ENCODE results near the gene TRAPPC14. TPM values are rescaled to one million over a fixed set of nuclear protein-coding genes. Genes with fewer than 3 reads are reported as not detected.

The TRAPPC14 gene
- polyA plus RNA-seq, 1 donor, result 23.8 TPM

DNA sequence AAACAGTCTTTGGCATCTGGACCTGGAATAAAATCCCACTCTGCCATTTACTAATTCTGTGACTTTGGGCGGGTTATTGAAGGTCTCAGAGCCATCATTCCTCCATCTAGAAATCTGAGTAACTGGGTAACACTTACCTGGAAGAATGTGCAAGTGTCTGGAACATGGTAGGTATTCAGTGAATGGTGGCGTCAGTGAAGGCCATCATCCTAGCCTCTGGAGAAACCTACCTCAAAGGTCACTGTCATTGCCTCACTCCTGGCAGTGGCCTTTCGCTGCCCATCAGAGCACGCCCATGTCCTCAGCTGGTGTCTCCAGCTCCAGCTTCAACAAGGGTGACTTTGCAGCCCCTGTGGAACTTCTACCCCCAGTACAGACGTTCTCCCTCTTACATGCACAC, 5.3 kb upstream of the TRAPPC14 start:
- Histone ChIP-seq H3K9me3 (ENCODE audit: control insufficient read depth, low read depth, low read length) (no peaks in the 10 kb centered on the region), H3K36me3 (ENCODE audit: control insufficient read depth, insufficient read depth, low read length) (no peaks in the 10 kb centered on the region), H3K4me3 (ENCODE audit: low read length) (no peak overlapping the region), H3K27me3 (ENCODE audit: control insufficient read depth, insufficient read depth, low read length) (peaks cover 8% of the 10 kb centered on the region), H3K27ac (ENCODE audit: low read length) (no peak overlapping the region), H3K4me1 (ENCODE audit: control insufficient read depth, insufficient read depth, low read length) (peaks cover 32% of the 10 kb centered on the region)
- no CpG with 5 or more reads among the region's 5 CpGs for WGBS (ENCODE audit: insufficient coverage, low lambda C conversion rate)
- no peak for DNase-seq

DNA sequence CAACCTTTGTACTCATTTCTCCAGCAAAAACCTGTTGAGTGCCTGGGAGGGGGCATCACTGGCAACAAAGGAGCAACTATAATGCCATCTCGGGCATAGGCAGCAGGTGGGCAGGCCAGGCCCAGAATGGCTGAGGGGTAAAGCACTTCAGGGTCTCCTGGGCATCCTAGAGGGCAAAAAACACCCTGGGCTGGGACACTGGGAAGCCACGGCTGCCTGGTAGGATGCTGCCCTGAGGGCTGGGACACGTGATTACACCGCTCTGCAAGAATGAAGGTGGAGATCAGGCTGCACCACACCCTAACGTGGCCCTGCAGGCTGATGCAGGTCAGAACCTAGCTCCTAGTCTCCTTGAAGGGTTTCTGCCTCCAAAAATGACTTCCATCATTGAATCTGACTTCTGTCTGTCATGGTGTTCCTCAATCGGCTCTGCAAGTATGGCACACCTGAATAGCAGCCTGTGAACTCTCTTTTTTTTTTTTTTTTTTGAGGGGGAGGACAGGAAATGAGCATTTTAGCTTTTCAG, 4.5 kb upstream of the TRAPPC14 start:
- peak overlapping the region; percentile 52 for H3K27ac ChIP-seq (ENCODE audit: low read length)
- WGBS (ENCODE audit: insufficient coverage, low lambda C conversion rate), result no CpG with 5 or more reads among the region's 6 CpGs
- no peaks in the 10 kb centered on the region for H3K9me3 ChIP-seq (ENCODE audit: control insufficient read depth, low read depth, low read length)
- peak; percentile 64 to 81 for DNase-seq
- no peak overlapping the region for H3K4me3 ChIP-seq (ENCODE audit: low read length)
- peaks cover 6% of the 10 kb centered on the region for H3K27me3 ChIP-seq (ENCODE audit: control insufficient read depth, insufficient read depth, low read length)
- peaks cover 25% of the 10 kb centered on the region for H3K4me1 ChIP-seq (ENCODE audit: control insufficient read depth, insufficient read depth, low read length)
- no peaks in the 10 kb centered on the region for H3K36me3 ChIP-seq (ENCODE audit: control insufficient read depth, insufficient read depth, low read length)

DNA sequence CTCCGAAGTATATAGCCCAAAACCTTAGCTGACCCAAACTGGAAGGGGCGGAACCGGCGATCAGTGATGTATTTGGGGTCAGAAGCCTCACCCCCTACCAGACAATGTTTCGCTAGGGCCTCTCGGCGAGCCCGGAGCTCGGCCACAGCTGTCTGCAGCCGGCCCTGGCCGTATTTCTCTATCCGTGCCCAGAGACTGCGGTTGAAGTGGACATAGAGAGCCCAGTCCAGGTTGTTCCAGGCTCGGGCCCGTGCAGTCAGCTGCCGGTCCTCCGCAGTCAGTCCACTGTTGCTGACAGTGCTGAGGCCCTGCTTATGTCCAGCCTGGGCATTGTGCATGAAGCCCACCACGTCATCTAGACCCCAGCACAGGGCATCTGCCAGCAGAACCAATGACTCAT, 1.5 kb upstream of the TRAPPC14 start:
- H3K27ac ChIP-seq (ENCODE audit: low read length), result no peak overlapping the region
- no peak overlapping the region for H3K4me3 ChIP-seq (ENCODE audit: low read length)
- H3K36me3 ChIP-seq (ENCODE audit: control insufficient read depth, insufficient read depth, low read length), result peaks cover 23% of the 10 kb centered on the region
- no peaks in the 10 kb centered on the region for H3K27me3 ChIP-seq (ENCODE audit: control insufficient read depth, insufficient read depth, low read length)
- no peak for DNase-seq
- no CpG with 5 or more reads among the region's 18 CpGs for WGBS (ENCODE audit: insufficient coverage, low lambda C conversion rate)
- no peaks in the 10 kb centered on the region for H3K9me3 ChIP-seq (ENCODE audit: control insufficient read depth, low read depth, low read length)
- H3K4me1 ChIP-seq (ENCODE audit: control insufficient read depth, insufficient read depth, low read length), result peaks cover 32% of the 10 kb centered on the region

DNA sequence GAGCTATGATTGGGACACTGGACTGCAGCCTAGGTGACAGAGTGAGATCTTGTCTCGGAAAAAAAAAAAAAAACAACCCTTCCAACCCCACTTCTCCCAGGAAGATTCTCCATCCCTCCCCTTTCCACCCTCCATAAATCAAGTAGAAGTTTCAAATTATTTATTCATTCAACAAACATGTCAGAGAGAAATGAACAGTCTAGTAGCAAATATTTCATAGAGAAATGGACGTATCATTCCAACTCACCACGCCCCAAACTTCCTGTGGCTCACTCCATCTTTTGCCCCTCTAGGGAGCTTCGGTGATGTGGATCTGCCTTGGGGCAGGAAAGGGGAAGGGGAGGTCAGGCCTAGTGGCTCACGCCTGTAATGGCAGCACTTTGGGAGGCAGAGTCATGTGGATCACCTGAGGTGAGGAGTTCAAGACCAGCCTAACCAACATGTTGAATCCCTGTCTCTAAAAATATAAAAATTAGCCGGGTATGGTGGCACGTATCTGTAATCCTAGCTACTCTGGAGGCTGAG, 638 bp upstream of the TRAPPC14 start:
- Histone ChIP-seq H3K36me3 (ENCODE audit: control insufficient read depth, insufficient read depth, low read length) (peaks cover 27% of the 10 kb centered on the region), H3K27me3 (ENCODE audit: control insufficient read depth, insufficient read depth, low read length) (no peaks in the 10 kb centered on the region), H3K4me1 (ENCODE audit: control insufficient read depth, insufficient read depth, low read length) (peaks cover 41% of the 10 kb centered on the region), H3K27ac (ENCODE audit: low read length) (peak overlapping the region; percentile 46), H3K4me3 (ENCODE audit: low read length) (peak overlapping the region; percentile 79), H3K9me3 (ENCODE audit: control insufficient read depth, low read depth, low read length) (no peaks in the 10 kb centered on the region)
- DNase-seq, result no peak
- WGBS (ENCODE audit: insufficient coverage, low lambda C conversion rate), result no CpG with 5 or more reads among the region's 7 CpGs

DNA sequence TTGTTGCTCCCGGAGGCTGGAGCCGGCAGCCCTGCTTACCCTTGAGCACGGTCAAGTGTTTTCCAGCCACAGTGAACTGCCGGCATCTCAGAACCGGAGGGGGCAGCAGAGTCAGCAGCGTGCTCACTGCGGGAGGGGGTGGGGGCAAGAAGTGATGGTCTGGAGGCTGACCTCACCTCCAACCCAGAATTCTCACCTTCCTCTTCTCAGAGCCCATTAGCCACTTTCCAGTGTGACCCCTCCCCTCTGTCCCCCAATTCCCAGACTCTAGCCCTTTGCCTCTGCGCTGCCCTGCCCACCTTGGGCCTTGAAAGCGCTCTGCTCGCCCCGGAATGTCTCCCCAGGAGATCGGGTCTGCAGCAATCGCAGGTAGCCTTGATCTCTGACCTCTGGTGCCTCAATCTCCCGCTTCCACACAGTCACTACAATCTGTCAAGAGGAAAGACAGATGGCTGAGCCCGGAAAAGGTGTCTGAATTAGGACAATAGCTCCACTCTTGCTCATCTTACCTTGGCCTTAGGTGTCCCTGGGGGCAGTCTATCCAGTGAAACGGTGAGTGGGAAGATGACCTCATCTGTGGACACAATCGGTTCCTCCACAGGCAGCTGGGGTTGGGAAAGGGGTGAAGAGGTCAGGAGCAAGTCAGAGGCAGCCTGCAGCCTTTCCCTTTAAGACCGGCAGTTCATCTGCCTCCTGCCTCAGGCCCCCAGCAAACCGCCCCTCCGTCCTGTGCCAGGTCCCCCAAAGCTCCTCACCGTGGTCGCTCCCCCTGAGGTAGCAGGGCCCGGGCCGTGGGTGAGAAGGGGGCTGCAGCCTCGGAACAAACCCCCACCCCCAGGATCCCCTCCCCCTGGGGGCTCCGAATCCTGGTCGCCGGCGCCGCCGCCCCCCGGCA, 942 bp downstream of the TRAPPC14 start:
- DNase-seq, result peak; percentile 43 to 45
- Histone ChIP-seq H3K4me3 (ENCODE audit: low read length) (peak overlapping the region; percentile 79), H3K9me3 (ENCODE audit: control insufficient read depth, low read depth, low read length) (no peaks in the 10 kb centered on the region), H3K27ac (ENCODE audit: low read length) (no peak overlapping the region), H3K4me1 (ENCODE audit: control insufficient read depth, insufficient read depth, low read length) (peaks cover 47% of the 10 kb centered on the region), H3K36me3 (ENCODE audit: control insufficient read depth, insufficient read depth, low read length) (peaks cover 38% of the 10 kb centered on the region), H3K27me3 (ENCODE audit: control insufficient read depth, insufficient read depth, low read length) (no peaks in the 10 kb centered on the region)
- 0% methylated on average over 1 of the region's 32 CpGs for WGBS (ENCODE audit: insufficient coverage, low lambda C conversion rate)

DNA sequence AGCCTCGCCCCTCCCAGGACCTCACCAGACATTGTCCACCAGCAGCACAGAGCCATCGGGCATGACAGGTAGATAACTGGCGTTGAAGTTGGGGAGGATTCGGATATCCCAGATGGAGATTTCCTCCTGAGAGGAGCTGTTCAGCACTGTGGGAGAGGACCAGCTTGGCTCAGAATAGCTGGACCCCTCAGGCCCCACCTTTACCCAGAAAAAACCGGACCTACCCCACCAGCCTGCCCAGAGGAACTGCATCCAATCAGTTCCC, 1.5 kb downstream of the TRAPPC14 start:
- peaks cover 51% of the 10 kb centered on the region for H3K4me1 ChIP-seq (ENCODE audit: control insufficient read depth, insufficient read depth, low read length)
- no peaks in the 10 kb centered on the region for H3K27me3 ChIP-seq (ENCODE audit: control insufficient read depth, insufficient read depth, low read length)
- H3K36me3 ChIP-seq (ENCODE audit: control insufficient read depth, insufficient read depth, low read length), result peaks cover 40% of the 10 kb centered on the region
- no peak overlapping the region for H3K4me3 ChIP-seq (ENCODE audit: low read length)
- no peak for DNase-seq
- WGBS (ENCODE audit: insufficient coverage, low lambda C conversion rate), result no CpG with 5 or more reads among the region's 5 CpGs
- H3K9me3 ChIP-seq (ENCODE audit: control insufficient read depth, low read depth, low read length), result no peaks in the 10 kb centered on the region
- H3K27ac ChIP-seq (ENCODE audit: low read length), result peak overlapping the region; percentile 6

DNA sequence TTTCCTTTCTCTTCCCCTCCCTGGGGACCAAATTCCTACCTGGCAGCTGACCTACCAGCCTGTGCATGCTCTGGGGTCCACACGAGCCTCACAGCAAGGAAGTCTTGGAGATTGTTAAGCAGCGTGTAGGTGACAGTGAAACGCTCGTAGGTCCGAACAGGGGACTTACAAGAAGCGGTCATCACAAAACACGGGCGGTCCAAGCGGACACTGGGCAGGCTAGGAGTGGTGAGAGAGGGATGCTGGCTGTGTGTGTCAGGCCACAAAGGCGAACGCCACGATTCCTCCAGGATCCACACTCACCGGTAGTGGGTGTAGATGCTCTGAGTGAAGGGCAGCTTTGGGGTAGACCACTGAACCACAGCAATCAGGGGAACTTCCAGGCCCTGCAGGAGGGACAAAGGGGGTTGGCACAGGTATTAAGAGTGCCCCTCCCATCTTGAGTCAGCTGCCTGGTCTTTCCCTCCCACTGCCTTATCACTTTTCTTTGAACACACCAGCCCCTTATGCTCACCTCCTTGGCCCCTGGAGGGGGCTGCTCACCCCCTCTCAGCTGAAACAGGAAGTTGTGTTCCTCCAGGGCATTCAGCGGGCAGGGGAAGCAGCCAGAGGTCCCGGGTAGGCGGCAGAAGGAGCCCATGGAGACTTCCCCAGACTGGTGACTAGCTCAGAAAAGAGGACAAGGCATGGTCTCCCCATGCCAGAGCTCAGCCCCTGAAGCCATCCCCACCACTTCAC, 2.0 kb downstream of the TRAPPC14 start:
- H3K9me3 ChIP-seq (ENCODE audit: control insufficient read depth, low read depth, low read length), result no peaks in the 10 kb centered on the region
- no peak for DNase-seq
- no peaks in the 10 kb centered on the region for H3K27me3 ChIP-seq (ENCODE audit: control insufficient read depth, insufficient read depth, low read length)
- WGBS (ENCODE audit: insufficient coverage, low lambda C conversion rate), result no CpG with 5 or more reads among the region's 16 CpGs
- peaks cover 55% of the 10 kb centered on the region for H3K4me1 ChIP-seq (ENCODE audit: control insufficient read depth, insufficient read depth, low read length)
- peak overlapping the region; percentile 6 for H3K27ac ChIP-seq (ENCODE audit: low read length)
- no peak overlapping the region for H3K4me3 ChIP-seq (ENCODE audit: low read length)
- H3K36me3 ChIP-seq (ENCODE audit: control insufficient read depth, insufficient read depth, low read length), result peaks cover 43% of the 10 kb centered on the region

DNA sequence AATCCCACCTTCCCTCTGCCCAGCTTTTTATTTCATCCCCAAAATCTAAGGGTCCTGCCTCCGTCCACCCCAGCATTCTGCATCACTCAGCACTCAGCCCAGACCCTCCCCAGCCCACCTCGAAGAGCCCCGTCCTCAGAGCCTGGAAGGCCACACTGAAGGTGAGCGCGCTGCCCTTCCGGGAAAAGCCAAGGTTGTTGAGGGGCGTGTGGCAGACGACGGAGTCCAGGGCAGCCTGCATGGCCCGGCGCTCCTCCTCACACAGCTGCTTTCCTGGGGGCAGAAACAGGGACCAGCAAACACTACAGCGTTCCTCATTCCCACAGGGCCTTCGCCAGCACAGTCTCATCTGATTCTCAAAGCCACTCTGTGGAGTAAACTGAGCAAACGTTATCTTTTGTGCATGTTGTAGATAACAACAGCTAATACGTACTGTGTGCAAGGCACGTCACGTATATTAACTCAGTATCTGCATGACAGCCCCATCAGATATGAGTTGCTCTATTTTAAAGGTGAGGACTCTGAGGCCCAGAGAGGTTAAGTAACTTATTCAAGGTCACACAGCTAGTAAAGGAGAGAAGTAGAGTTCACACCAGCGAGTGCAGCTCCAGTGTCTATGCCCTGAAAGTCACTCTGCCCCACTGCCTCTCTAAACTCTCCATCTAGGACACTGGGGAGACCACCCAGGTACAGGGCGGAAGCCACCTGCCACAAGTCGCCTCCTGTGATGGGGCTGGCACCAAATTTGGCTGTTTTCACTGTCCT, 2.8 kb downstream of the TRAPPC14 start:
- Histone ChIP-seq H3K27ac (ENCODE audit: low read length) (peak overlapping the region; percentile 77), H3K4me3 (ENCODE audit: low read length) (no peak overlapping the region), H3K4me1 (ENCODE audit: control insufficient read depth, insufficient read depth, low read length) (peaks cover 55% of the 10 kb centered on the region), H3K36me3 (ENCODE audit: control insufficient read depth, insufficient read depth, low read length) (peaks cover 44% of the 10 kb centered on the region), H3K9me3 (ENCODE audit: control insufficient read depth, low read depth, low read length) (no peaks in the 10 kb centered on the region), H3K27me3 (ENCODE audit: control insufficient read depth, insufficient read depth, low read length) (no peaks in the 10 kb centered on the region)
- WGBS (ENCODE audit: insufficient coverage, low lambda C conversion rate), result no CpG with 5 or more reads among the region's 20 CpGs
- DNase-seq, result no peak

DNA sequence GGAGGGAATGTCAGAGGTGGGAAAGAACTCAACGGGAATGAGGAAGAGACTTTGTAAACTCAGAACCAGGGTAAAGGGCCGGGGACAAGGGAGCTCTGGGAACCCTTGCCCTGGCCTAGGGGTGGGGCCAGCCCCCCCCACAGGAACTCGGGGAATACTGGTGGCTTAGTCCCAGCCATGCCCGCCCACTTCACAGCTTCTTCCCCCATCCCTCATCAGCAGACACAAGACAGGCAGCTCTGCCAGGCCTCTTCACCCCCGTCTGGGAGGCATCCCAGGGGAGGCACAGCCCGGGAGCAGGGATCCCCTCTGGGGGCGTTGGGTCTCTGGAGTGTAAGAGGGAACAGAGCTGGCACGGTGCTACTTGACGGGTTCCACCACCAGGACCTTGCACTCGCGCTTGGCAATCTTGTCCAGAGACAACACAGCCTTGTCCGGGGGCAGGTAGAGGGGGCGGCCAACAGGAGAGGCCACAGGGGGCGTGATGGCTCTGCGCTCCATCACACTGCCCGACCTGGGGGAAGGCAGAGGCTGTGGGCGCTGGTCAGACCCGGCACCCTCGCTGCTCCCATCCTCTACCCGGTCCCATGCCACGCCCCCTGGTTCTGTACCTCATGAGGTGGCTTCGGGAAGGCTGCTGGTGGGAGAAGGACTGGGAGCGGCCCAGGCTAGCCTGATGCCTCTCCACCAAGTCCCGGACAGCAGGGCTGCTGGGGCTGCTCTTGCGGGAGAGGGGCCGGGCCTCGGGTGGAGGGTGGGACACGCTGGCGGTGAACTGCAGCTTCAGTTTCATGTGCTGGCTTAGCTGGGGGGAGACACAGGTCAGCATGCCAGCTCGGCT, 3.7 kb downstream of the TRAPPC14 start:
- peaks cover 44% of the 10 kb centered on the region for H3K36me3 ChIP-seq (ENCODE audit: control insufficient read depth, insufficient read depth, low read length)
- peak; percentile 79 to 86 for DNase-seq
- H3K4me1 ChIP-seq (ENCODE audit: control insufficient read depth, insufficient read depth, low read length), result peaks cover 61% of the 10 kb centered on the region
- H3K9me3 ChIP-seq (ENCODE audit: control insufficient read depth, low read depth, low read length), result no peaks in the 10 kb centered on the region
- WGBS (ENCODE audit: insufficient coverage, low lambda C conversion rate), result no CpG with 5 or more reads among the region's 30 CpGs
- H3K27ac ChIP-seq (ENCODE audit: low read length), result peak overlapping the region; percentile 77
- no peaks in the 10 kb centered on the region for H3K27me3 ChIP-seq (ENCODE audit: control insufficient read depth, insufficient read depth, low read length)
- no peak overlapping the region for H3K4me3 ChIP-seq (ENCODE audit: low read length)

All from large intestine (tissue), 3 donors.